GM21526 (cell line): ENCODE results near the gene GABARAPL2.

Experiments
- ATAC-seq: cut with Tn5 transposase; IDR thresholded peaks from one replicate; pipeline ENCODE4 v1.9.1; 2021; ENCODE audit warnings: moderate library complexity; ENCODE audit not compliant: unreplicated experiment, low FRiP score

The GABARAPL2 gene

DNA sequence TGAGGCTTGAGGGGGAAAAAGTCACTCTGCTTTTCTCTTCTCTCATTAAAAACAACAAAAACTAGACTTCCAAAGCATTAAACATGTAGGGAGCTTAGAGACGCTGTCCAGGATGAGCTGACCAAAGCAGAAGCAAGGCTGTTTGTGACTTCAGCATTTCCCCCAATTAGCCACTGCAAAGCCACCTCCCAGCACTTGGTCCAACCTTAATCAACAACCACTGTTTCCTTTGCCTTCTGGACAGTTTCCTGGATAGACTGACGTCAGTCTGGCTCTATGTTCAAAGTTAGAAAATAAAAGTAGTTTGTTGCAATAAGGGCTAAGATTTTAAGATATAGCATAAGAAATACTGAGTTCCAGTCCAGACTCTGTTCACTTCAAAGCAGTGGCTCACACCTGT lies 13.2 kb upstream of the GABARAPL2 start:
- no peak for ATAC-seq

DNA sequence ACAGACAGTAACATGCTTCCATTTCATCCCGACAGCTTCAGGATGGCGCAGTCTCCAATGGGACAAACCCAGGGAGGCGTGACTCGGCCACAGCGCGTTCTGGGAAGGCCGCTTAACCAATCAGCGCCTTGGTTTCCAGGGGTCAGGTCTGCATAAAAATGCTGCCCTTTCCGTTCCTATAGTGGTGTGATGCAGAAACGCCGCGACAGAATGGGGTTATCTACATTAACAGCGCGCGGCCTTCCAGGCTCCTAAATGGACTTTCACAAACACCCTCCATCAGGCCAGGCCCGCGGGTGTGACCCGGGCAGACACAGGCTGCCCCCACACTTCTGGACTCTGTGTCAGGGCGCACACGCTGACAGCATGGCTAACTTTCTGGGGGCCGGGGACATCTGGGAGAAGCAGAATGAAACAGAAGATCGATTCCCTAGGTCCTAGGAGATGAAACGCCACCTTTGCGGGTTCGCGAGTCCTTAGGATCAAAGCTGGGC lies 10.9 kb upstream of the GABARAPL2 start:
- peak; percentile 23 for ATAC-seq

GRCh38 chr16:75555707-75556430 lies 10.3 kb upstream of the GABARAPL2 start, which contains the start of gene TMEM231:
TMEM231 (minus strand) TSS chr16:75556252; CDS start chr16:75556209, 43 bp downstream.
- ATAC-seq = peak; percentile 96

DNA sequence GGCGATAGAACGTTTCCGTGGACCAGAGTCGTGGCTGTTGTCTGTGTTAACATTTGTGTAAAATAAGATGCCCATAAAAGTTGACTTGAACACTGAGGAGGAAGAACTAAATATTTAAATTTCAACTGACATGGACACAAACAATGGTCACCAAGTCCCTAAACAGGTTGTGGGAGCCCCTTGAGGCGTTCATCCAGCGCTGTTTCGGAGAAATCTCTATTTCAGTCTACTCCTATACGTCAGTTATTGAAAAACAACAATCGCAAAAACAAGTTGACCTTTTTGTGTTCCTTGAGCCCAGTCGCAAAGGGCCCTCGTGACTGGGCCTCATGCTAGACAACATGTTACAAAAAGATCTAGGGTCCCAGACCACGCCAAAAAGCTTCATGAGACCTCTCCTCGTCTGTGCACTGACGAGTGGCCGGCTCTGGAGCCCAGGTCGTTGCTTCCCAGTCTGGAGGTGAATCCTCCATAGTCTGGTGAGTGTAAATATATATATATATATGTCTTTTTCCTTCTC lies 9.7 kb upstream of the GABARAPL2 start:
- ATAC-seq = peak; percentile 1

- no peak for ATAC-seq
These were observed 7.3 kb upstream of the GABARAPL2 start for GRCh38 chr16:75558846-75559401.

- ATAC-seq = no peak
These were observed 6.4 kb upstream of the GABARAPL2 start for GRCh38 chr16:75559564-75560372.

- ATAC-seq = peak; percentile 11
These were observed 539 bp upstream of the GABARAPL2 start for GRCh38 chr16:75565640-75566039.

DNA sequence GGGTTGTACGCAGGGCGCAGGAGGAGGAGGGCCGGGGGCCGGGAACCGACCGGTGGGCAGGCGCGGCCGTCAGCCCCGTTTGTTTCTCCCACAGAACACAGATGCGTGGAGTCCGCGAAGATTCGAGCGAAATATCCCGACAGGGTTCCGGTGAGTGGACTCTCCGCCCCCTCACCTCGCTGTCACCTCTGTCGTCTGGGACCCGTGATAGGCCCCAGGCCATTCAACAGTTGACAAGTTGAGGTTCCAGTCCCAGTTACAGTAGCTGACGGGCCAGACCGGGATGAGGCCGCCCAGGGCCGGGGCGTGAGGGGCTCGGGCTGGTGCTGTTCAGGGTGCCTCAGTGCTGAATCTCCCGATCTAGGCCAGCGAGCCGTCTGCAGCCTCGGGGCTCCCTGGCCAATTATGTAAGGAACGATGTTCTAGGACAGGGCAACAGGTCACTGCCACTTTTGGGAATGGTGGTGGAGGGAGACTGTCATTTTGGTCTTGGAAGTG lies 628 bp downstream of the GABARAPL2 start:
- ATAC-seq = peak; percentile 5

DNA sequence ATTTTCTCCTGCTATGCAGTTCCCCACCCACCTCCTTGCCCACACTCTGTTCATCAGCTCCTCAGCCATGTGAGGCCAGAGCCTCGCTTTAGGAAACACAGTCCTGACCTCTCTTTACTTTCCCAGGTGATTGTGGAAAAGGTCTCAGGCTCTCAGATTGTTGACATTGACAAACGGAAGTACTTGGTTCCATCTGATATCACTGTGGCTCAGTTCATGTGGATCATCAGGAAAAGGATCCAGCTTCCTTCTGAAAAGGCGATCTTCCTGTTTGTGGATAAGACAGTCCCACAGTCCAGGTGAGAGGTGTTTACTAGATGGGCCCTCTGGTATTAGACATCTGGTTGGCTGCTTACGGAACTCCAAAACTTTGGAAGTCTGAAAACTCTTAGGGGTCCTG lies 1.7 kb downstream of the GABARAPL2 start:
- ATAC-seq = no peak

- ATAC-seq = no peak
These were observed 4.4 kb downstream of the GABARAPL2 start for GRCh38 chr16:75570396-75571065.

DNA sequence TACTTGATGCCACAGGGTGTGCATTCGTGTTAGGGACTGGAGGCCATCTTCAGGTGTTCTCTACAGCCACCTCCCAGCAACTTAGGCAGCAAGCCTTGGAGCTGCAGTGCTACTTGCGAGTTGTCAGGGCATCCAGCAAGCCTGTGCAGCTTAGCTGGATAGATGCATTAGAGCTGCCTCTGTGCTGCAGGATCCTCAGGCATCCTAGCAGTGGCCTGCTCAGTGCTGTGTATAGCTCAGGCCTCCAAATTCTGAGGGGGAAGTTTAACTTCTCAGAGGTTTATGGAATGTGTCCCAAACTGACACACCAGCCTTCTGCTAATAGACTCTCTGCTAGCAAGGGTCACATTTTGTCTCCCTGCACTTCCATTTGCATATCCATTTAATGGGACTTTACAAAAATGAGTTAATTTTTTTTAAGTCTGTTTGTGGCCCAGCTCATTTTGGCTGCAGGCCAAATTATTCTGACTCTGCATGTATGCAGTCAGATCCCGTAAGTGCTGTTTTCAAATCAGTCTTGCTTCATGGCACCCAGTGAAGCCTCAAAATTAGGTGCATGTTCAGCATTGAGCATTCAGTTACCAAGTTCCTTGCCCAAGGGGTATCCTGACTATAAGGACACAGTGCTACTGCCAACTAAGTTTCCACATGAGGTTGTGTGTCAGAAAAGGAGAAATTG lies 6.8 kb downstream of the GABARAPL2 start:
- ATAC-seq = no peak

DNA sequence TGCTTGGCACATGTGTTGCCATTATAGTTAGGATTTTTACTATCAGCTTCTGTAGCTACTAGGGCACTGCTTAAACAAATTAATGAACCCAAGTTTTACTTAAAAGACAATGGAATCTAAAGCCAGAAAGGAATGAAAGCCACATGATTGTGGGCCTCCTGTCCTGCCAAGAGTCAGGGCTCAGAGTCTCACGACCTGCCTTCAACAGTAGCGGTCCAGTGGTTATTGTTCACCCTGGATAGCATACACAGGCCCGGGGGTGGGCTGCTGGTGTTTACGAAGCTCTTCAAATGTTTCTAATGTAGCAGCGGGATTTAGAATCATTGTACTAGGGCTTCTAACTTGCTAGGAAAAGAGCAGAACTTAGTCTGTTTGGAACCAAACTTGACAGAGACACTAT lies 7.8 kb downstream of the GABARAPL2 start:
- no peak for ATAC-seq

DNA sequence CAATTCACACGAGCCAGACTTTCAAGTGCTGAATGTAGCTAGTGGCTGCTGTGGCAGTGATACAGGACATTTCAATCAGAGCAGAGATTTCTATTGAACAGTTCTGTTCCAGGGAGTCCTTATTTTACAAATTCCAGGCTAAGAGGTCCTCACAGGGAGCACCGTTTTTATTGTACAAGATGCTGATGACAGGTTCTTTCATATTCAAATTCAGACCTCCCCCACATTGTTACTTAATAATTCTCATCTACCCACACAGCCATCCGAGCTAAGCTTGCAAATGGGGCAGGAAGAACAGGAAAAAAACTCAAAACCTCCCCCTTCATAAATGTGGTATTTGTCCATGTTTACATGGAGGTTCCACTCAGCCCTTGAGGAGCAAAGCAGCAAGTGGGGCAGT lies 9.8 kb downstream of the GABARAPL2 start:
- no peak for ATAC-seq

DNA sequence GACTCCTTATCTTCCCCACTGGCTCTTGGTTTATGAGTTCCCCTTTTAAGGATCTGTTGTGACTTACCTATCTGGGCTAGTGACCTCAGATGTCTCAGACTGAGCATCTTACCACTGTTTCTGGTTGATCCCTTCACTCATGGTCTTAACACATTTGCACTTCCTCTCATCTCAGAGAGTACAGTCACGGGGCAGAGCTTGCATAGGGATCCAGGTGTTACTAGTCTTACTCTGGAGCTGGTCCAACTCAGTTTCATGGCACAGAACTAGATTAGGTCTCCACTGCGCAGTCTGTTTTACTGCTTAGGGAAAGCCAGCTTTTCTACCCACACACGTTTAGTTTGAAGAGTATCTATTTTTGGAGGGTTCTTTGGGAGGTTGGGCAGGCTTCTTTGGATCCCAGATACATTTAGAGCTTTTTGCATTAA lies 10.2 kb downstream of the GABARAPL2 start:
- ATAC-seq = peak; percentile 60

GRCh38 chr16:75578212-75578611 lies 12.0 kb downstream of the GABARAPL2 start:
- no peak for ATAC-seq

- no peak for ATAC-seq
These were observed 12.5 kb downstream of the GABARAPL2 start for GRCh38 chr16:75578725-75579124.

- ATAC-seq = no peak
These were observed 13.2 kb downstream of the GABARAPL2 start for GRCh38 chr16:75579281-75579834.

DNA sequence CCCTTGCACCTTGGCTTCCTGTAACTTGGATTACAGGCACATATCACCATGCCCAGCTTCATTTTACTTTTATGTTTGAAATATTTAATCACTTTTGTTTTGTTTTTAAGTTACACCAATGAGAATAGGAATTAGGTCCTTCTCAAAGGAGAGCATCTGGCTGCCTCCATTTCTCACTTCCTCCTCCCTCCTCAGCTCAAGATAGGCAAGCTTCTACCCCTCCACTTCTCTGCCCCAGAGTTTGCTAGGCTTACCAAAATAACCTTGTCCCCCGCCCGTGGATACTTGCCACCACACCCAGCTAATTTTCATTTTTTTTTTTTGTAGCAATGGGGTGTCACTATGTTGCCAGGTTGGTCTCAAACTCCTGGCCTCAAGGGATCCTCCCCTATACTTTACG lies 17.9 kb downstream of the GABARAPL2 start:
- peak; percentile 84 for ATAC-seq

GRCh38 chr16:75588716-75589115 lies 22.5 kb downstream of the GABARAPL2 start:
- ATAC-seq = no peak
